Measurements from ENCODE around the gene IQSEC1.

Gene IQSEC1

DNA sequence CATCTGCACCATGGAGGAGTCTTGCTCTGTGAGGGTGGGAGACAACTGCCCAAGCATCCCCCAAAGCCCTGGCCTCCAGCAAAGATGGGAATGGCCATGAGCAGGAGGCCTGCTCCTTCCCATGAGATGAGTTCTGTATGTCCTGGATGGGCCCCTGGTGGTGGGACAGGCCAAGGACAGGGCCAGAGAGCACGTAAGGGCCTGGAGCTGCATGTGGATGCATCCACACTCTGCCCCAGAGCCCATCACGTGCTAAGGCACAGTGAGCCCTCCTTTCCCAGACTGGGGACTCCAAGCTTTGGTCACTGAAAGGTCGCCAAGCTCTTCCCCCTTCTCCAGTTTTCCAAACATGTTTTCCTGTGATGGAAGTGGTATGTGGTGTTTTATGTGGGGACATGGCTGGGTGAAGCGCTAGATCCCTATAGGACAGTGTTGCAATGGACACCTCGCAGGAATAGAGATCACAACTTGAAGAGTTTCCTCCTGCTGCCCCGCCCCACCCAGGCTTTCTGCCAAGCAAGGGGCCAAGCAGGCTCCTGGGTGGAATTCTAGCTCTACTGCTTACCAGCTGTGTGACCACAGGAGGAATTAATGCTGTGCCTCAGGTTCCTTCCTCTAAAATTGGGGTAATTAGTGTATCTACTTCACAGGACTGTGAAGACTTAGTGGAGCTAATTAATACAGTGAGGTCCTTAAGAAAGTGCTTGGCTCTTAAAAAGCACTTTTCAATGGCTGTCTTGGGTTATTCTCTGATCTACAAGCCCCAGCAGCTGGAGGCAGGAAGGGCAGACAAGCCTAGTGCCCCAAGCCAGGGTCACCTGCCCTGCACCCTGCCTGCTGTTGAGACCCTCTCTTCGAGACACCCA is 125.5 kb downstream of the IQSEC1 start:
- DNase-seq, result no peak

DNA sequence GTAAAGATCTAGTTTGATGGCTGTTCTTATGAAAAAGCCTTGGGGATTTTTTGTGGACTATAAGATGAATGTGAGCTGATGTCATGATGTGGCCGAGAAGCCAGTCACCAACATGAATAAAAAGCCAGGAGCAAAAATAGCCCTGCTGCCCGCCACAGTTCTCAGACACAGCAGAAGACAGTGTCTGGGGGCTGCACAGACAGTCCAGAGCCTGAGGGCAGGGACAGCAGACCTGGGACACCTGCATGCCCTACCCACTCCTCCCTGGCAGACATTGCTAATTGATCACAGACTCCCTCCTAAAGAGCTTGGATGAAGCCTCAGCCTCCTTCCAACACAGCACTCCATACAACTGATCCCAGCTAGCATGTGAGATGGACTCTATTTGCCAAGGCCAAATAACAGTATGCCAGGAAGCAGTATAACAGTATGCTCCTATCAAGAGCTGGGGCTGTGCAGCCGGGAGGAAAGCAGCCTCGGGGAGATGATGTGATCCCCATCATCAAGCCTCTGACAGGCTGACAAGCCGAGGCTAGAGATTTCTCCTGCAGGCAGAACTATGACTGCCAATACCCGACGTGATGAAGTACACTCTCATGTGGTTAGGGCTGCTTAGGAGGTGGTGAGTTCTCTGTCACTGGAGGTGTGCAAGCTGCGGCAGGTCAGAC is 126.4 kb downstream of the IQSEC1 start:
- no peak for DNase-seq

GRCh38 chr3:12946251-12946648 is 127.0 kb downstream of the IQSEC1 start:
- DNase-seq, result no peak

DNA sequence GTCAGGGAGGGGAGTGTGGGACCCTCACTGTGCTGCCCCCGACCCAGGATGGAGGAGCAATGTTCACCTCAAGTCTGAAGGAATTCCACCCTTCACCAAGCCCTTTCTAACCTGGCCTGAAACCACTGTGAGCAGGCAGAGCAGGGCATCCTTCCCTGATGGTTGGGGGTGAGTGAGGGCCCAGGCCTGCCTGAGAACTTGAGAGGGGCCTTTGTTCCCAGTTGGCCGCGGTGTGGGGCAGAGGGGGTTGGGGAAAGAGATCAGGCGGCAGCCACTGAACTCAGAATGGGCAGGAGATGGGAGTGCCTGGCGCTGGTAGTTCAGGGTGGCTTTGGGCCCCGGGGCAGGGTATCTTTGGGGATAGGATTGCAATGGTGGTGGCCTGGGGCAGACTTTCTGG is 128.4 kb downstream of the IQSEC1 start:
- DNase-seq, result no peak

- no peak for DNase-seq
Measured at GRCh38 chr3:12944413-12944812, 128.8 kb downstream of the IQSEC1 start.

DNA sequence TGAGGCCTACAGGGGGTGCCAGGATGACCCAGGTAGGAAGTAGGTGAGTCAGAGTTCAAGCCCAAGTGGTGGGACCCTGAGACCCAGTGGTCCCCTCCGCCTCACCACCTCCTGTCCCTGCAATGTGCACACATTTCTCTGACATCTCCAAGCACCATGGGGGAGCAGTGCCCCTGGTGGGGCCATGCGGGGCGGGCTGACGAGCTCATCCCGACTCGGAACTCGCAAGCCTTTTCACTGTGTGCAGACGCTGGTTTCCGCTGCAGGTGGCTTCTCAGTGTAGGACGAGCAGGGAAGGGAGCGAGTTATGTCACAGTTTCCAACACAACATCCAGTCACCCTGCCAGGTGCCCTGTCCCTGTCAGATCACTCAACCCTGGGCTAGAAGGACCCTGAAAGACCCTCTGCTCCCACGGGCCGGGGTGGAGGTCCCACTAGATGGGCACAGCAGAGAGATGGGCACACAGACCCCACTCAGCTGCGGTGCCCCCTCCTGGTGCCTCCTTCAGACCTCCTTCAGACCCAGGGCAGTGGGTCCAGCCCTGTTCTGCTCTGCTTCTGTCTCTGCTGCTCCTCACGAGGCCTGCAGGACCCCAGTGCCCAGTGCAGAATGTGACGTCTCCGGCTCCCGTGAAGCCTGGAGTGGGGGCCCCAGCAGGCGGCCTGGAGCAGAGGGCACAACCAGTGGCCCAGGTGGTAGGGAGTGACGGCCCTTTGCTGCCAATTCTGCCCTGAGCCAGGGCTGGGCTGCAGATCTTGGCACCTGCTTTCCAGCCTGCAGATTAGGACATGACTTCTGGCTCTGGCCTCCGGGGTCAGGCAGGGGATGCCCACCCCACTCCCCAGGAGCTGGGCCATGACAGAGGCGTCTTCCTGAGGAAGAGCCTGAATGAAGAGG is 129.9 kb downstream of the IQSEC1 start:
- DNase-seq, result no peak

GRCh38 chr3:12941495-12942023 is 131.7 kb downstream of the IQSEC1 start:
- DNase-seq, result no peak

DNA sequence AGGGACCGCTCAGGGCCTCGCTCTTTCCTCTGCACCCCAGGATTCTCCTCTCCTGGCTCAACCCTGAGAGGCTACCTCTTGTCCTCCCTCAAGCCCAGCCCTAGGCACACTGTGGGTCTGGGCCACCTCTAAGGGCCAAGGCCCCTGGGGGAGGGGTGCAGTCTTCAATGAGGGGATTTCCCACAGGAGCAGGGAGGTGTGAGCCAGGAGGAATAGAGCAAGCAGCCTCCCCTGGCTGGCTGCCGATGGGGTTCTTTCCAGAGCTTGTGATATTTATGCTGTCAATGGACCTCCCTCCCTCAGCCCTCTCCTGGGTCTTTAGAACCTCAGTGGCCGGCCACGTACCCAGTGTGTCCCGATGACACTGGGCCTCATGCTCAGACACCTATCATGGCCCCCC is 132.4 kb downstream of the IQSEC1 start:
- DNase-seq, result no peak

- no peak for DNase-seq
Measured at GRCh38 chr3:12939137-12939536, 134.1 kb downstream of the IQSEC1 start.

GRCh38 chr3:12938258-12938711 is 134.9 kb downstream of the IQSEC1 start:
- no peak for DNase-seq

- no peak for DNase-seq
Measured at GRCh38 chr3:12935861-12936830, 137.1 kb downstream of the IQSEC1 start.

GRCh38 chr3:12935023-12935860 is 138.0 kb downstream of the IQSEC1 start:
- no peak for DNase-seq

DNA sequence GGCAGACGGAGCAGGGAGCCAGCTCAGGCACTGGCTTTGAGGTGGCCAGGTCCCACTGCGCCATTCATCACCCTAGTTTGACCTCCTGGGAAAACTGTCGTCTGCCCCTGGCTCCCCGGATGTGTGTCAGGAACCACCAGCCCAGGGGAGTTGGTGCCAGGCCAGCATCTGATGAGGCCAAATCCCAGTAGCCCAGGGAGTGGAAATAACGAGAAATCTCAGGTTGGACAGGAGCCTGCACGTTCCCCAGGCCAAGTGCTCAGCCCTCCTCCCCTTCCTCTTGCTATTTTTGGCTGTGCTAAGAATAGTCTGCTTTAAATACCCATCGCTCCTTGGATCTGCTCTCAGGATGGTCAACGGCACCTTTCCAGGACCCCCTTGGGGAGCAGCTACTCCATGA is 138.8 kb downstream of the IQSEC1 start:
- no peak for DNase-seq

- no peak for DNase-seq
Measured at GRCh38 chr3:12933901-12934300, 139.3 kb downstream of the IQSEC1 start.

GRCh38 chr3:12932754-12933153 is 140.5 kb downstream of the IQSEC1 start:
- DNase-seq, result no peak

DNA sequence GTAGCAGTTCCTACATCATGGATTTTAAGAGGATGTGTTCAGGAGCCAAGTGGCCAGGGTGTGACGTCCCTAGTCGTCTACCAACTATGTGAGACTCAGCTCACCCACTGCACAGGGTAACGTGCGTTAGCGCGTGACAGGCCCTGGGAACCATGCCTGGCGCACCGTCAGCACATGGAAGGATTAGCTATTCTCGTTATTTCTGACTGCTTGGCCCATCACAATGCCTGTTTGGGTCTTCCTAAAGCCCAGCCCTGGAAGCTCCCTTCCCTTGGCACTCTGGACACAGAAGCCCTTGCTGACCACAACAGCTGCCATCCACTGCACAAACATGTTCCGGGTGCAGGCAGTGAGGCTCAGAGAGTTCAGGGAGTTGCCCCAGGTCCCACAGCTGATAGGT is 140.9 kb downstream of the IQSEC1 start:
- DNase-seq, result no peak

- DNase-seq, result no peak
Measured at GRCh38 chr3:12931273-12931905, 141.8 kb downstream of the IQSEC1 start.

- no peak for DNase-seq
Measured at GRCh38 chr3:12929801-12930200, 143.4 kb downstream of the IQSEC1 start.

- no peak for DNase-seq
Measured at GRCh38 chr3:12926660-12927059, 146.6 kb downstream of the IQSEC1 start.

DNA sequence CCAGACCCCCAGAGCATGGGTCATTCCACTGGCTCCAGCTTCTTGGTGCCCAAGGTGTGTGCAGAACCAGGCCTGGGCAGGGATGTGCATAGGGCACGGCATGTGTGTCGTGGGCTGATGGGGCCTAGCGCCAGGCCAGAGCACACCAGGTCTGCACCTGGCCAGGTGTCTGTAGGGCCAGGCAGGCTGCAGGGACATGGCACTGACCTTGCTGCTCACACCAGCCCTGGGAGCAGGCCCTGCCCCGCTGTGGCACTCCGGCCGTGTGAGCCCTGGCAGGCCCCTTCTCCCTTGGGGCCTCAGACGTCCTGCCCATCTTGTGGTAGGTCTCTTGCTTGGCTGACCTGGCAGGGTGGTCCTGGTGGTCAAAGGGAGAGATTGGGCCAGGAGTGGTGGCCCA is 147.6 kb downstream of the IQSEC1 start:
- no peak for DNase-seq
